Measurements from ENCODE around the gene MRFAP1.

DNA sequence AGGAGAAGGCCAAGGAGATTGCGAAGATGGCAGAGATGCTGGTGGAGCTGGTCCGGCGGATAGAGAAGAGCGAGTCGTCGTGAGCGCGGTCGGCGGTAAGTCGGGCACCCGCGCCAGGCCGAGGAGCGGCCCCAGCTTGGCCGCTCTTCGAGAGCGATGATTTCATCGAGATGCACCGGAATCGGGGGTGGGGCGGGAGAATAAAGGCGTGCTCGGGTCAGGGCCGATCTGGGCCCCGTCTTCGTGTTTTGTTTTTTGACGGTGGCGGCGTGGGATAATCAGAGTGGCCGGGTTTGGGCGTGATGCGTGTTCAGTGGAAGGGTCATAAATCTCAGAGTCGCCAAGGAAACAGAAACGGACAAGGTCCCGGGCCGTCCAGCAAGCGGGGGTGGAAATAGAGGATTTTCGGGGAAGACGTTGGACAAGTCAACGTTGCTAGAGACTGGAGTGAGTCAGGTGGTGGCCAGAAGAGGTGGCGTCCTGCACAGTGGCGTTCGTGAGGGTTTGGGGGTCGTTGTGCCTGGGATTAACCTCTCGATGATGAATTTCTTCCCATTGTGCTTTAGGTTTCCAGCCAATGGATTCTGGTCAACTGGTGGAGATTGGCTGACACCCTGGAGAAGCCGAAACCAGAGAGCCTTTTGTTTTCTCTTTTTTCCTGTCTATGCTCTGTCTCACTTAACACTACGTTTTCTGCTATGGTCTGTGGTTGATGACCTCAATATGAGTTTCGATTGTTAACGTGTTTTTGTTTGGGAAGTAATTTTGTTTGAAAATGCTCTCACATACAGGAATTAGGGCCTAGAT lies 882 bp downstream of the MRFAP1 start:
- TF ChIP-seq GATA2 (IDR thresholded peaks at IDR 0.05; ENCODE audit: low read depth, low read length) (no peak), GATA3 (IDR thresholded peaks at IDR 0.05; ENCODE audit: low read depth, low read length) (no peak)

Data from SH-SY5Y (cell line).